K562 (cell line): Measurements from ENCODE around the gene TRAPPC8. TPM values are rescaled to one million over a fixed set of nuclear protein-coding genes. Genes with fewer than 3 reads are reported as not detected.
A peak's percentile ranks its signal among the peaks of the same experiment; 100 is the strongest.

Experiments
- CHD1 ChIP-seq: fragments of 200-600 bp; sonication (generic); IDR thresholded peaks from one replicate; pipeline ENCODE4 v1.6.1; 2012; ENCODE audit warnings: mild to moderate bottlenecking, moderate library complexity, low read length, inconsistent platforms
- EP300 ChIP-seq: IDR thresholded peaks from 2 replicates; pipeline ENCODE4 v1.6.1; 2012; ENCODE audit warnings: low read length, improper control_type of control experiment
- ETV6 ChIP-seq, 3 experiments: fragments of 150-350 bp in 1 of 3; sonication (generic) in 1 of 3; formaldehyde crosslinking in 1 of 3; IDR thresholded peaks; 2 replicates each; pipeline versions ENCODE4 v1.6.1 to v1.8.0; 2014 to 2022; ENCODE audit warnings: borderline replicate concordance in 2 of 3, low read depth in 2 of 3, antibody characterized with exemption in 1 of 3, low read length in 1 of 3, mild to moderate bottlenecking in 1 of 3, missing genetic modification reagents in 1 of 3
- HNRNPK ChIP-seq: fragments of 200-400 bp; formaldehyde crosslinking; IDR thresholded peaks from one replicate; pipeline ENCODE4 v1.6.1; 2018; ENCODE audit warnings: mild to moderate bottlenecking, low read depth, low read length; ENCODE audit not compliant: poor library complexity, severe bottlenecking
- KAT8 ChIP-seq: fragments of 450-650 bp; IDR thresholded peaks from 2 replicates; pipeline ENCODE4 v1.6.1; 2016; ENCODE audit warnings: low read depth, mild to moderate bottlenecking
- LCOR ChIP-seq: sonication (generic); formaldehyde crosslinking; IDR thresholded peaks from 2 replicates; pipeline ENCODE4 v1.8.0; 2022; ENCODE audit warnings: mild to moderate bottlenecking, missing genetic modification reagents
- MAFK ChIP-seq: IDR thresholded peaks from 2 replicates; pipeline ENCODE4 v1.6.1; 2011; ENCODE audit warnings: low read length, improper control_type of control experiment
- PHF20 ChIP-seq: fragments of 450-650 bp; IDR thresholded peaks from 2 replicates; pipeline ENCODE4 v1.6.1; 2018; ENCODE audit not compliant: partially characterized antibody
- RBM17 ChIP-seq: fragments of 200-400 bp; formaldehyde crosslinking; IDR thresholded peaks from 2 replicates; pipeline ENCODE4 v1.6.1; 2017; ENCODE audit warnings: low read depth, mild to moderate bottlenecking, low read length, borderline replicate concordance
- RCOR1 ChIP-seq, 2 experiments: IDR thresholded peaks; 2 replicates each; pipeline ENCODE4 v1.6.1; 2012; ENCODE audit warnings: low read depth in 2 of 2, low read length in 2 of 2, borderline replicate concordance in 1 of 2, improper control_type of control experiment in 1 of 2
- SMAD1 ChIP-seq: fragments of 150-350 bp; IDR thresholded peaks from 2 replicates; pipeline ENCODE4 v1.6.1; 2014; ENCODE audit warnings: low read length, low read depth; ENCODE audit not compliant: partially characterized antibody
- SMAD4 ChIP-seq: fragments of 250-450 bp; sonication (Bioruptor Pico); conservative IDR thresholded peaks from 2 replicates; pipeline ENCODE4 v1.8.0; 2021; ENCODE audit warnings: inconsistent platforms, mild to moderate bottlenecking, moderate library complexity
- SRF ChIP-seq, 2 experiments: fragments of 250-450, 450-650 bp in 1 of 2; sonication (Bioruptor Pico) in 1 of 2; sonication (generic) in 1 of 2; formaldehyde crosslinking; IDR thresholded peaks; 2 replicates each; pipeline versions ENCODE4 v1.5.0 to v1.5.1; 2020 to 2022; ENCODE audit warnings: mild to moderate bottlenecking in 1 of 2, missing genetic modification reagents in 1 of 2
- TAF15 ChIP-seq: fragments of 200-400 bp; formaldehyde crosslinking; IDR thresholded peaks from 2 replicates; pipeline ENCODE4 v1.6.1; 2017; ENCODE audit warnings: mild to moderate bottlenecking, low read depth, low read length, moderate library complexity
- TEAD1 ChIP-seq, 2 experiments: fragments of 450-650 bp in 1 of 2; sonication (generic) in 1 of 2; formaldehyde crosslinking; IDR thresholded peaks; 2 replicates each; pipeline versions ENCODE4 v1.4.0 to v1.8.0; 2020 to 2022; ENCODE audit warnings: mild to moderate bottlenecking in 2 of 2, missing genetic modification reagents in 1 of 2
- ZEB2 ChIP-seq: fragments of 450-650 bp; IDR thresholded peaks from 2 replicates; pipeline ENCODE4 v1.6.1; 2016
- ZNF316 ChIP-seq: fragments of 450-650 bp; IDR thresholded peaks from 2 replicates; pipeline ENCODE4 v1.6.1; 2016
- polyA plus RNA-seq, 8 experiments: library from polyadenylated mRNA; depleted of rRNA in 4 of 8; stranded (reverse) in 5 of 8; unstranded in 3 of 8; fragments of >200 nt; fragmentation: Nextera tagmentation in 2 of 8; fragmentation: Illumina TruSeq in 1 of 8; extraction: Ambion mirVana in 2 of 8; extraction: Trizol in 1 of 8; gene quantifications; 2 replicates each; pipeline versions ENCODE4 v1.2.1 to v1.2.3, GENCODE V29; 2011 to 2014; ENCODE audit warnings: inconsistent platforms in 1 of 8, missing spikeins in 1 of 8
- total RNA-seq, 7 experiments: library from RNA; depleted of rRNA in 6 of 7; stranded (reverse); fragments of >200 nt in 6 of 7; fragmentation: Illumina TruSeq in 2 of 7; extraction: Trizol in 2 of 7; gene quantifications; 2 replicates each; pipeline versions ENCODE4 v1.2.1 to v1.2.3, GENCODE V29; 2011 to 2021; ENCODE audit warnings: low replicate concordance in 1 of 7
- TF ChIP-seq, protein P1 (sequence below): fragments of 450-650 bp; conservative IDR thresholded peaks from 2 replicates; pipeline ENCODE4 v1.6.1; 2016; ENCODE audit warnings: missing genetic modification characterization, low read depth, mild to moderate bottlenecking, control low read depth, missing compliant biosample characterization
- TF ChIP-seq, protein P2 (sequence below), 2 experiments: fragments of 450-650 bp in 1 of 2; IDR thresholded peaks; 2 replicates each; pipeline ENCODE4 v1.6.1; 2011 to 2017; ENCODE audit warnings: low read depth in 2 of 2, antibody characterized with exemption in 1 of 2, borderline replicate concordance in 1 of 2, low read length in 1 of 2, mild to moderate bottlenecking in 1 of 2, mixed read lengths in 1 of 2; ENCODE audit not compliant: control insufficient read depth in 1 of 2
- TF ChIP-seq, protein P3 (sequence below): fragments of 450-650 bp; formaldehyde crosslinking; IDR thresholded peaks from 2 replicates; pipeline ENCODE4 v1.4.0; 2020; ENCODE audit warnings: mild to moderate bottlenecking, mixed read lengths

The TRAPPC8 gene
- total and polyA plus RNA-seq, 9 of the 15 experiments (the other 6 are each of a cell fraction or from before 2014, with no cell fraction given) = 20.1 to 111 (median 35.6) TPM

DNA sequence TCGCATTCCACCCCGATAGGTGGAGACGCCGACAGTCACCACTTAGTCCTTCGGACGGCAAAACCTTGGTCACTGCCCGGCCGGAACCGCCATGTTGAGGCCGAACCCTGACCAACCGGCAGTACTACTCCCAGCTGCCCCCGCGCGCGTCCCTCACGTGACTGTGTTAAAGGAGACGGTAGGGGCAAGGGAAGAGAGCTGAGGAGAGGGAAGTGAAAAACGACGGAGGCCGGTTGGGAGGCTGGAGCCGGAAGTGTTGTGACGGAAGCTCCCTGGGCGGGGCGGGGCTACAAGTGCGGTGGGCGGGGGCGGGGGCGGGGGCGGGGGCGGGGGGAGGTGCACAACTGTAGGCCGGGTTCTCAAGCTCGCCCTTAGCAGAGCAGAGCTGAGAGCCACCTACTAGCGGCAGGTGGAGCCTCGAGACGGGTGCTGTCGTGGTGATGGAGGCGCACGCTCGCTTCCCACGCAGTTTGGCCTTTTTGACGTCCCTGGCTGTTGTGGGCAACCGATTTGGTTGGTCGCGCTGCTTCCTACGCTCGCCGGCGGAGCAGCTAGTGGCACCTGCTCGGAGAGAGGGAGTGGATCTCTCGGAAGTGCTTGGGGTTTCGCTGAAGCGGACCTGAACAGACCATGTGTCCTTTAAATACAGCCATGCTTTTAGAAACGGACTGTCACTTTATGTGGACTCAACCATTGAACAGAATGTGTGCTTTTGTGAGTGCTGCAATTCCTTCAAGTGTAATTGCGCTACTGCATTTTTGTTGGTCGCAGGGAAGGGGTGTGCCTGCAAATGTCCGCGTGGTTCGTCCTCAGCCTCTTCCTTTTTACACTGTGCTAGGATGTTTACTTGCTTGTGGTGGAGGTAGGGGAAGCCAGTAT lies at the start of gene TRAPPC8 (continued):
- TF ChIP-seq HNRNPK (no peak), EP300 (peak; percentile 61; the same call in 1 of the 2 replicates), TEAD1 (CRISPR knock-in tag; IDR thresholded peaks at IDR 0.05) (no peak; a peak in 2 of 4 replicates), RBM17 (no peak), LCOR (CRISPR knock-in tag) (peak; percentile 29; the same call in 1 of the 2 replicates), ZEB2 (no peak), TAF15 (no peak), RCOR1 (IDR thresholded peaks at IDR 0.05; ENCODE audit: borderline replicate concordance in 1 of 2, low read depth in 2 of 2, low read length in 2 of 2) (peak; percentile 25 to 58; a peak in 3 of 4 replicates), SMAD1 (peak; percentile 57), CHD1 (no peak), SMAD4 (CRISPR knock-in tag) (peak; percentile 41), ETV6 (IDR thresholded peaks at IDR 0.05; ENCODE audit: borderline replicate concordance in 1 of 2, low read depth in 2 of 2, low read length in 1 of 2) (peak; percentile 83 to 87; a peak in 3 of 4 replicates), ETV6 (CRISPR knock-in tag; IDR thresholded peaks at IDR 0.05; ENCODE audit: borderline replicate concordance) (no peak; the same call in 1 of the 2 replicates), PHF20 (peak; percentile 83), SRF (CRISPR knock-in tag; IDR thresholded peaks at IDR 0.05) (peak in 1 of 2 experiments; percentile 17; a peak in 2 of 4 replicates), KAT8 (no peak), MAFK (no peak), ZNF316 (no peak)
- TF ChIP-seq, protein P1, sequence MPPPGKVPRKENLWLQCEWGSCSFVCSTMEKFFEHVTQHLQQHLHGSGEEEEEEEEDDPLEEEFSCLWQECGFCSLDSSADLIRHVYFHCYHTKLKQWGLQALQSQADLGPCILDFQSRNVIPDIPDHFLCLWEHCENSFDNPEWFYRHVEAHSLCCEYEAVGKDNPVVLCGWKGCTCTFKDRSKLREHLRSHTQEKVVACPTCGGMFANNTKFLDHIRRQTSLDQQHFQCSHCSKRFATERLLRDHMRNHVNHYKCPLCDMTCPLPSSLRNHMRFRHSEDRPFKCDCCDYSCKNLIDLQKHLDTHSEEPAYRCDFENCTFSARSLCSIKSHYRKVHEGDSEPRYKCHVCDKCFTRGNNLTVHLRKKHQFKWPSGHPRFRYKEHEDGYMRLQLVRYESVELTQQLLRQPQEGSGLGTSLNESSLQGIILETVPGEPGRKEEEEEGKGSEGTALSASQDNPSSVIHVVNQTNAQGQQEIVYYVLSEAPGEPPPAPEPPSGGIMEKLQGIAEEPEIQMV = no peak
- TF ChIP-seq, protein P2, sequence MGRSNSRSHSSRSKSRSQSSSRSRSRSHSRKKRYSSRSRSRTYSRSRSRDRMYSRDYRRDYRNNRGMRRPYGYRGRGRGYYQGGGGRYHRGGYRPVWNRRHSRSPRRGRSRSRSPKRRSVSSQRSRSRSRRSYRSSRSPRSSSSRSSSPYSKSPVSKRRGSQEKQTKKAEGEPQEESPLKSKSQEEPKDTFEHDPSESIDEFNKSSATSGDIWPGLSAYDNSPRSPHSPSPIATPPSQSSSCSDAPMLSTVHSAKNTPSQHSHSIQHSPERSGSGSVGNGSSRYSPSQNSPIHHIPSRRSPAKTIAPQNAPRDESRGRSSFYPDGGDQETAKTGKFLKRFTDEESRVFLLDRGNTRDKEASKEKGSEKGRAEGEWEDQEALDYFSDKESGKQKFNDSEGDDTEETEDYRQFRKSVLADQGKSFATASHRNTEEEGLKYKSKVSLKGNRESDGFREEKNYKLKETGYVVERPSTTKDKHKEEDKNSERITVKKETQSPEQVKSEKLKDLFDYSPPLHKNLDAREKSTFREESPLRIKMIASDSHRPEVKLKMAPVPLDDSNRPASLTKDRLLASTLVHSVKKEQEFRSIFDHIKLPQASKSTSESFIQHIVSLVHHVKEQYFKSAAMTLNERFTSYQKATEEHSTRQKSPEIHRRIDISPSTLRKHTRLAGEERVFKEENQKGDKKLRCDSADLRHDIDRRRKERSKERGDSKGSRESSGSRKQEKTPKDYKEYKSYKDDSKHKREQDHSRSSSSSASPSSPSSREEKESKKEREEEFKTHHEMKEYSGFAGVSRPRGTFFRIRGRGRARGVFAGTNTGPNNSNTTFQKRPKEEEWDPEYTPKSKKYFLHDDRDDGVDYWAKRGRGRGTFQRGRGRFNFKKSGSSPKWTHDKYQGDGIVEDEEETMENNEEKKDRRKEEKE (IDR thresholded peaks at IDR 0.05; ENCODE audit: borderline replicate concordance in 1 of 2, control insufficient read depth in 1 of 2, low read depth in 2 of 2, low read length in 1 of 2) = no peak
- TF ChIP-seq, protein P3, sequence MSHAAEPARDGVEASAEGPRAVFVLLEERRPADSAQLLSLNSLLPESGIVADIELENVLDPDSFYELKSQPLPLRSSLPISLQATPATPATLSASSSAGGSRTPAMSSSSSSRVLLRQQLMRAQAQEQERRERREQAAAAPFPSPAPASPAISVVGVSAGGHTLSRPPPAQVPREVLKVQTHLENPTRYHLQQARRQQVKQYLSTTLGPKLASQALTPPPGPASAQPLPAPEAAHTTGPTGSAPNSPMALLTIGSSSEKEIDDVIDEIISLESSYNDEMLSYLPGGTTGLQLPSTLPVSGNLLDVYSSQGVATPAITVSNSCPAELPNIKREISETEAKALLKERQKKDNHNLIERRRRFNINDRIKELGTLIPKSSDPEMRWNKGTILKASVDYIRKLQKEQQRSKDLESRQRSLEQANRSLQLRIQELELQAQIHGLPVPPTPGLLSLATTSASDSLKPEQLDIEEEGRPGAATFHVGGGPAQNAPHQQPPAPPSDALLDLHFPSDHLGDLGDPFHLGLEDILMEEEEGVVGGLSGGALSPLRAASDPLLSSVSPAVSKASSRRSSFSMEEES (CRISPR knock-in tag) = peak; percentile 97
